ENCODE data around the gene LGALS12.
"Not testable (repeated sequence)": the region's sequence is repeated elsewhere in the genome, so short reads cannot be mapped to it uniquely, and the experiment has no call there.

LGALS12 gene

DNA sequence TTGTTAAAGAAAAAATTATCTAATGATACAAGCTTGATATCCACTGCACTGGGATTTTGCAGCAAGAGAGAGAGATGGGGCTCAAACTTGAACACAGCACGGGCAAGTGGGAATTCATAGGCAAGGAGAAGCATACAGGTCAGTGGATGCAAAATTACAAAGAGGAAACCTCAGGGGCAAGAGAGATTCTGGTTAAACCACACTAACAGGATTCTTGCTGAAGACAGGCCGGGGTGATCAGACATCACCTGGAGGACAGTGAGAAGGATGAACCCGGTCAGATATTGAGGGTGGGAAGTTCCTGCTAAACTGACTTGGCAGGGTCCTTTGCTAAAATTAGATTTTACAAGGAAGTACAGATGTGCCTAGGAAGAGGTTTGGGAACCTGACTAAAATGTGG, 28.2 kb downstream of the LGALS12 start:
- DNase-seq (ENCODE audit: low spot score) = no peak

DNA sequence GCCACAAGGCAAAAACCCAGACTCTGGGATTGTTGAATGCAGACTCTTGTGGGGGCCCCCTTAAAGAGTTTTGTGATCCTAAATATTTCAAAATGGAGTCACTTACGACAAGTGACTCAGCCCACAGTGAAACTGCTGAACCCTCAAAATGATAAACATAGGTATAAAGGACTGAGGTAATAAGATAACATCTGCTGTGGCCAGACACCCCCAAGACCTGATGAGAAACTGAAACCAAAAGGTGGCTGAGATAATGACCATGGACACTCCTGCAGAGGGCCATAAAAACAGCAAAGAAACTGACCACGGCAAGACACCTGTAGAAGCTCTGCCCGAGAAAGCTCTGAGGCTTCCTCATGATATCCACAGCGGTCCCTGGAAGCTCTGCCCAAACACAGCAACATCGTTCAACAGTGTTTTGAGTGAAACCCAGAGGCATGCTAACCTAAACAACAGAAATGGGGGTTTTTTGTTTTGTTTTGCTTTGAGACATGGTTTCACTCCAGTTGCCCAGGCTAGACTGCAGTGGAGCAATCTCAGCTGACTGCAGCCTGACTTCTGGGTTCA, 29.1 kb downstream of the LGALS12 start:
- no peak for DNase-seq (ENCODE audit: low spot score)

DNA sequence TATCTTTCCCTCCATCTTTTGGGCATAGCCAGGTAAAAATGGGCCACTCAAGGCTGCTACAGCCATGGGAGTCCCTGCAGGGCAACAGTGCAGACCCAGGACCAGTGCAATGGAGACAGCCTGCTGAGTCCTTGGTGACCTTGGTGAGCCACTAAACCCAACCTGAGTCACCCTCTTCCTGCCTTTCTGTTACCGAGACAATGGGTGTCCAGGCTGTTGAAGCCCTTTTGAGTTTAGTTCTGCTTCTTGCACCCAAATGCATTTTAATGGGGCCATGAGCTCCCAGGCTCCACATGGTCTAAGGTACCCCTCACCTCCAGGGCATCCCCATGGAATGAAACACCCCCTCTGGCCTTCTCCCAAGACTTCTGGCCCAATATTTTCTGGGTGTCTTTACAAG, 29.9 kb downstream of the LGALS12 start:
- DNase-seq (ENCODE audit: low spot score) = peak; percentile 47

DNA sequence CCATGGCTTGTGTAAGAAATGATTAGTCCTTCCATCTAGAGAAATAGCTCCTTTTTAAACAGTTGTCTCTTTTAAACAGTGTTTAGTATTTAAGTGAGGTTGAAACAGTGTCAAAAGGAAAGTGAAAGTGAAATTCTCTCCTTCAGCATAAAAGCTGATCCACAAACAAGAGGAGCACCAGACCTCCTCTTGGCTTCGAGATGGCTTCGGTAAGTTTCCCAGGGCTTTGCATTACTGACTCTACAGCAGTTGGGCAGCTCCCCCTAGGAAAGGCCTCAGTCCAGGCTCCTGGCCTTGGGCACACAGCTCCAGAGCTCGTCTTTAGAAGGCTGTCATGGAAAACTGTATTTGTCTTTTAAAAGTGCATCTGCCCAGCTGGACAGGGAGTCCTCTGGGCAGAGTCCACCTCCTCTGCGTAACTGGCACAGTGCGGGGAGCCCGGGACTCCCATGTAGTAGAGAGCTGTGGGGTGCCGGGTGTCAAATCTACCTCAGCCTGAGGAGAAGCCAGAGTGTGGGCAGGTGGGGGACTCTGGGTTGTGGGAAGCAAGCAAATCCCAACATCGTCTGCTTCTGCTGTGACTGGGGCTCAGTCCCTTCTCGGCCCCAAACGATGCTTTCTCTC, 30.9 kb downstream of the LGALS12 start, which contains the start of gene PLAAT4:
PLAAT4 (plus strand) TSS at position 140 of the 624 bp plus-strand sequence; CDS start at position 201, 61 bp downstream.
- DNase-seq (ENCODE audit: low spot score) = peak; percentile 4

DNA sequence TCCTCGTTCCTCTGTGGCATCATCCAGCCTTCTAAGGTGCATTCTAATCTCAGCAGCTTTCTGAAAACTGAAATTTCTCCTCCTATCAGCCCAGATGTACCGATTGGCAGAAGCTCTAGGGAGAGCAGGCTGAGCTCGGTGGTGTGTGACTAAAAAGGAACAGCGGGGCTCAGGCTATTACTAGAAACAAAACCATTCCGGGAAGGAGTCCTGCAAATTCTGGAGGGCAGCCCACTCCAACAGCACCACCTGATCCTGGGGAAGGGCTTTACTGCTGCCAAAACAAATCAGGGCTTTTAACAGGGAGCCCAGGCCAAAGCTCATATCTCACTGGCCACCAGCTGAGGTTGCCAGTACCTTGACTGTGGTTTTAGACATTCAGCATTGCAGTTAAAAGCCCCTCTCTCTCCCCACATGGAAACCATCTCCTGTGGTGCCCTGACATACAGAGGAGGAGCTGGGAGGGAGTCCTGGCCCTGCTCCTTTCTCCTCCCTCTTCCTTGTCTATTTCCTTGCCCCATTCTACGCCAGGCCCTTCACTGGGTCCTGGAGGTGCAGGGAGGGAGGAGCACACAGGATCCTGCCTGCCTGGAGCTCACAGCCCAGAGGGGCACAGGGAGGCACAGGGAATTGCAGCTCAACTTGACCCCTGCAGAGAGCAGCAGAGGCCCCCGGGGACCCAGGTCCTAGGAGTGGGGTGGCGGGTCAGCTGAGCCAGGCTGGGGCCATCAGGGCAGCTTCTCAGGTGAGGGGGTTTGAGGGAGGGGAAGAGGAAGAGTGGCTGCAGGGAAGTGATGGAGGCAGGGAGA, 31.6 kb downstream of the LGALS12 start:
- no peak for DNase-seq (ENCODE audit: low spot score)

DNA sequence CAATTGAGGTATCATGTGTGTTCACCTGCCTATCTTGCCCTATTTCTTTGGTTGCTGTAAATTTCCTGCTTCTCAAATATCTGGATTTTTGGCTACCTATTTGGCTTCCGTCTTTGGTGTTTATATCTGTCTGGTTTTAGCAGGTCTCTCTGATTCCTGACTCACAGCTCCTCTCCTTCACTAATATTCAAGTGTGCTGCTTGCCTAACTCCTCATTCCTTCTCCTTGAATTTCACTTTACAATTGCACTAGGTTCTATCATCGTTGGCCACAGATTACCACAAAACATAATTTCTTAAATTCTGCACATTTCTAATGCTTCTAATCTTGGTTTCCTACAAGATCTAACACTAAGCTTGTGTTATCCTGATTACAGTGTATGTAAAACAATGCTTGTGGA, 36.6 kb downstream of the LGALS12 start:
- DNase-seq (ENCODE audit: low spot score) = not testable (repeated sequence)

DNA sequence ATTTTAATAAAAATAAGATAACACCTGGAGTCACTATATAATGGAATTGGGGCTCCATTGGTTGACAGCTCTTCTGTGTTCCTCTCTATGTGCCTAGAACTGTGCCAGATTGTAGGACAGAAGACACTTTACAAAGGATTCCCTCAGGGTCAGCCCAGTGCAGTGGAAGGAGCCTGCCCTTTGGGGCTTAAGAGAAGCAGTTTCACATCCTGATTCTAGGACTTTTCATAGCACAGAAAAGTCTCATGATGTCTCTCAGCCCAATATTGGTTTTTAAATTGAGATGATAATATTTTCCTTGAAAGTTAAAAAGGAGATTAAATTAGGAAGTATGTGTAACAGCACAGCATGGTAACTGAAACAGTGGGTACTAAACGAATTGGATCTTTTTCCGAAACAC, 37.8 kb downstream of the LGALS12 start:
- no peak for DNase-seq (ENCODE audit: low spot score)

DNA sequence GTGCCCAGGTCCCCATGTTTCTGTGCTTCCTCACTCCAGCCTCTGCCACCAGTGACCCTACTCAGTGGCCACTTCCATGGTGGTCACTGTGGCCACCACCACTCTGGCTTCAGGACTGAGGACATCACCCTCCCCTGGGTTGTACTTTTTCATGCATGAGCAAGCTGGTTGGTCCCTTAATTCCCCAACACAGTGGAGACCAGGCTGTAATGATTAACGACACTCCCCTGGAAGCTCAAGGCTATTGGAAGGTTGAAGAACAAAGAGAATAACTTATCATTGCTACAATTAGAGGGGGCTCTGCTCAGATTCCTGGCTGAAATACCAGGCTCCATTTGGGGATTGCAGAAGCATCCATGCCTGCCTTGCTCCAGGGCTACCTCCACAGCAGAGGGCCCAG, 41.2 kb downstream of the LGALS12 start:
- DNase-seq (ENCODE audit: low spot score) = no peak

DNA sequence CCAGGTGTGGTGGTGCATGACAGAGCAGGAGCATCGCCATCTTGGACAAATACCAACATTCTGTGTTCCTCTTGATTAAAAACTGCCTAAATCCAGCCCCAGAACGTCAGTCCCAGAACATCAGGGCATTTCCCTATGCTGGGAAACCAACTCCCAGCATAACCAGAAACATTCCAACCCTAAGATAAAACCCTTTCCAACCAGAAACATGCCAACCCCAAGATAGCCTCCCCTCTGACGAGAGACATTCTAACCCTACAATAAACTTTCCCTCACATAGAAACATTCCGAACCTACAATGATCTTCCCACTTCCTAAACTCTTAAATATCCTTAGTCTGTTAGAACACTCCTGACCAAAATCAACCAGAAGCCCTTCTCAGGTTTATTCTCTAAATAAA, 42.3 kb downstream of the LGALS12 start:
- DNase-seq (ENCODE audit: low spot score) = no peak

DNA sequence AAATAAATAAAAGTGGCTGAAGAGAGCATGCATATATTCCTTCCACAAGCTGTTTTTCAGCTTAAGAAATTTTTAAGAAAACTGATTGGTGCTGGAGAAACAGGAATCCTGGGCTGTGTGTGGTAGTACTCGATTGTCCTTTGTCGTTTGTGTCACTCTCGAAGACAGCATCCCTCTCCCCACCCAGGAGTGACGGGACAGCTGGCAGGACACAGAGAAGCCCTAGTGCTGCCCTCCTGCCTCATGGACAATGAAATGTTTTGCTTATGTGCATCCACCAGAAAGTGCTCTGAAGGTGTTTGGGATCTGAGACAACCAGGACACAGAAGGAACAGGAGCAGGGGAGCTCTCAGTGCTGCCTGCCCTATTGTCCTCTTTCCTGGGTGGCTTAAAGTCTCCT, 43.5 kb downstream of the LGALS12 start:
- DNase-seq (ENCODE audit: low spot score) = no peak

DNA sequence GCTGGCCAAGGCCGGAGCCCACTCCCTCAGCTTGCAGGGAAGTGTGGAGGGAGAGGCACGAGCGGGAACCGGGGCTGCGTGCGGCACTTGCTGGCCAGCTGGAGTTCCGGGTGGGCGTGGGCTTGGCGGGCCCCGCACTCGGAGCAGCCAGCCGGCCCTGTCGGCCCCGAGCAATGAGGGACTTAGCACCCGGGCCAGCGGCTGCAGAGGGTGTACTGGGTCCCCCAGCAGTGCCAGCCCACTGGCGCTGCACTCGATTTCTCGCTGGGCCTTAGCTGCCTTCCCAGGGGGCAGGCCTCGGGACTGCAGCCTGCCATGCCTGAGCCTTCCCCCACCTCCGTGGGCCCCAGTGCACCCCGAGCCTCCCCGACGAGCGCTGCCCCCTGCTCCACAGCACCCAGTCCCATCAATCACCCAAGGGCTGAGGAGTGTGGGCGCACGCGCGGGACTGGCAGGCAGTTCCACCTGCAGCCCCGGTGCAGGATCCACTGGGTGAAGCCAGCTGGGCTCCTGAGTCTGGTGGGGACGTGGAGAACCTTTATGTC, 44.3 kb downstream of the LGALS12 start:
- DNase-seq (ENCODE audit: low spot score) = not testable (repeated sequence)

DNA sequence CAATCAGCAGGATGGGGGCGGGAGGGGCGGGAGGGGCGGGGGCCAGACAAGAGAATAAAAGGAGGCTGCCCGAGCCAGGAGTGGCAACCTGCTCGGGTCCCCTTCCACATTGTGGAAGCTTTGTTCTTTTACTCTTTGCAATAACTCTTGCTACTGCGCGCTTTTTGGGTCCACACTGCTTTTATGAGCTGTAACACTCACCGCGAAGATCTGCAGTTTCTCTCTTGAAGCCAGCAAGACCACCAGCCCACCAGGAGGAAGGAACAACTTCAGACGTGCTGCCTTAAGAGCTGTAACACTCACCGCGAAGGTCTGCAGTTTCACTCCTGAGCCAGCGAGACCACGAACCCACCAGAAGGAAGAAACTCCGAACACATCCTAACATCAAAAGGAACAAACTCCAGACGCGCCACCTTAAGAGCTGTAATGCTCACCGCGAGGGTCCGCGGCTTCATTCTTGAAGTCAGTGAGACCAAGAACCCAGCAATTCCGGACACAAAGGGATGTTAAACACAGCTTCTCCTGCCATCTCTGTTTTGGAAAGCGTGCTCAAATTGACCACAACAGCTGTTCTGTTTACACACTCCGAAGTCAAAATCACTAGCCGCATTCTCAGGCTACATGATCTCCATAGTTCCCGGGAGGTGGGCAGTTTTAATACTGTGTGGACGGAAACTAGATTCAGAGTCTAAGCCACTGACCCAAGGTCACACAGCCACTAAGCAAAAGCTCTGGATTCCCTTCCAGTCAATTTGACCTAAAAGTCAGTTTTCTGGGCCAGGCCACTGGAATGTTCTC, 45.4 kb downstream of the LGALS12 start:
- no peak for DNase-seq (ENCODE audit: low spot score)

DNA sequence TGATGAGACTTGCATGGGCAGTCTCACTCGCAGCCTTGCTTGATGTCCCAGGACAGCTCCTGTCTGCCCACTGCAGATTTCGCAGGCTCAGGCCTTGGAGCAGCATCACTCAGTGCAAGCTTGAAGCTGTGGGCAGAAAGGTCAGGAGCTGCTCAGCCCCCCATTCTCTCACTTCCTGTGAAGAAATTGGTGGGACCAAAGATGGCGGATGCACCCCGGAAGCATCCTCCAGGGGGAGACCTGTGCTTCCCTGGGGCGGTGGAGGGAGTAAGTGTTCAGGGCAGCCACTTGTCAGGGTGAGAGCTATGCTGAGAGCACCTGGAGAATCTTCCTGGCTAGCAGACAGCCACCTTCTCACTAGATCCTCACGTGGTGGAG, 46.0 kb downstream of the LGALS12 start:
- DNase-seq (ENCODE audit: low spot score) = no peak

DNA sequence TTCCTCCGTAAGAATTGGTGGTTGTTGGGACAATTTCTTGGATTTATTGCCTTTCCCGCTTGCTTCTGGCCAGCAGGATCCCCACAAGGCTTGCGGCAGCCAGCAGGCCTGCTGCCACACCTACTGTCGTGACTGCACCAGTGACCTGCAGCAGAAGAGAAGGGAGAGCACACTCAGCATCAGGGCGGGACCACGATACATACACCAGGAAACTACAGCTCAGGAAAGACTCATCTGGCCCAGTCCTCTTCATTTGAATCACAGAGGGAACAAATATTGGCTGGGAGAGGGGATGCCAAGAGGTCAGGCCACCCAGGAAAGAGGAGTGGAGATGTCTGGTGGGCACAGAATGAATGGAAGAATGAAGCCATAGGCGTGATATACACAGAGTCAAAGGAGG, 47.0 kb downstream of the LGALS12 start:
- DNase-seq (ENCODE audit: low spot score) = no peak

DNA sequence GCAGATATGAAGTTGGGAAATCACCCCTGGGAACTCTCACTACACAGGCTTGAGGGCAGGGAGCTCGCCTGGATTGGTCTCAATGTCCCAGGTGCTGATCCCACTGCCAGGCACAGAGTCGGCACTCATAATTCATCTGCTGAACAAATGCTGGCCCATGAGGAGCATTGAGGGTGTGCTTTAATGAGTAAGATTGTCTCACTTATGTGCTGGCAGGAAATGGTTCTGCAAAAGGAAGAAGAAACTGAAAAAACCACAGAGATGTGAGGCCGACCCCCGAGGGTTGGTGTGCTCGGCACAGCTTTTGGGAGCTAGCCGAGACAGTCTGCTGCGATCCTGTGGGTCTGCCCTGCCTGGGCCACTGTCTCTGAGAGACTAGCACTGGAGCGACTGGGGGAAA, 47.9 kb downstream of the LGALS12 start:
- DNase-seq (ENCODE audit: low spot score) = no peak

DNA sequence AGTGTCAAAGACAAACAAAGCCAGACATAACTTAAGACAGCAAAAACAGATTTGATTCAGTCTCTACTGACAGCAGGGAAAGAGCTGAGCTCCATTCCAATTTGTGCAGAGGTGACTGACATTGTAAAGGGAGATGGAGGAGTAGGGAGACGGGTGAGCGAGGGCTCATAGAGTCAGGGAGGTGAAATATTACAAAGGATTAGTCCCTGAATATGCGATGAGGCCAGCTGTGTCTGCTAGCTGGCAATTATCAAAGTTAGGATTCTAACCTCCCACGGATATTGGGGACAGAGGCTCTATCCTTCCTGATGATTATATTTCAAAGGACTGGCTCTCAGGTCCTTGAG, 49.0 kb downstream of the LGALS12 start:
- no peak for DNase-seq (ENCODE audit: low spot score)

DNA sequence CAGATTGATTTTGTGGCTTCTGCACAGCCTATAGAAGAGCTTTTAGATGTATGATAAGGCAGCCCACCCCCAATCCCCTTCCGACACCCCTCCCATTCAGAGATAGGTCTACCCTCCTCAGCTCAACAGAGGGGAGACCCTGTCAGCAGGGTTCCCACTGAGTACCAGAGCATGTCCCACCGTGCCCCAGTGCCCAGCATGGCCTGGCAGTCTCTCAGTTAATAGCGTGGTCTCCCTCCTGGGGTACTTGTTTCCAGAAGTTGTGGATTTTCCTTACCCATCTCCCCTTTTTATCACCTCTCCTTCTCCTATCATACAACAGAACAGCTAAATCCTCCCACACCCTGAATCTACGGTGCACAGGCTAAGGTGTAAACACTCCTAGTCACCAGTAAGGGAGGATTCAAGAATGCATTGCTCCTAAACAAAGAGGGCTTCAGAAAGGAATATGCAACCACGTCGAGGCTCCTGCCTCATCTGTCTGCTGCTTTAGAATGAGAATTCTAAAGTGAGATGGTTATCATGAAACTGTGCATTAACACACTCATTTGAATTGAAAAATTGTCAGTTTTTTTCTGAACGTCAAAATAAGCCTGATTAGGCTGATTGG, 50.6 kb downstream of the LGALS12 start:
- DNase-seq (ENCODE audit: low spot score) = no peak

DNA sequence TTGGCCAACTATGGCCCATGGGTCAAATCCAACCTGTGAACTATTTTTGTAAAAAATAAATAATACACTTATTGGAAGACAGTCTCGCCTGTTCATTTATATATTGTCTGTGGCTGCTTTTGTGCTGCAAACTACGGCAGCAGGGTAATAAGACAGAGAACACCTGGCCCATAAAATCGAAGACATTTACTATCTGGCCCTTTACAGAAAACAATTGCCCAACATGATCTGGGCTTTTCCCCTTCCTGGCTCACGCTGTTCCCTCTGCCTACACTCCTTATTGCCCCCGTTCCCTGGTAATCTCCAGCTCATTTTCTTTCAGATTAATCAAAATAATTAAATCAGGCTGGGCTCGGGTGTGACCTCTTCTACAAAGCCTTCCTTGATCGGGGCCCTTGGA, 51.7 kb downstream of the LGALS12 start:
- DNase-seq (ENCODE audit: low spot score) = no peak

DNA sequence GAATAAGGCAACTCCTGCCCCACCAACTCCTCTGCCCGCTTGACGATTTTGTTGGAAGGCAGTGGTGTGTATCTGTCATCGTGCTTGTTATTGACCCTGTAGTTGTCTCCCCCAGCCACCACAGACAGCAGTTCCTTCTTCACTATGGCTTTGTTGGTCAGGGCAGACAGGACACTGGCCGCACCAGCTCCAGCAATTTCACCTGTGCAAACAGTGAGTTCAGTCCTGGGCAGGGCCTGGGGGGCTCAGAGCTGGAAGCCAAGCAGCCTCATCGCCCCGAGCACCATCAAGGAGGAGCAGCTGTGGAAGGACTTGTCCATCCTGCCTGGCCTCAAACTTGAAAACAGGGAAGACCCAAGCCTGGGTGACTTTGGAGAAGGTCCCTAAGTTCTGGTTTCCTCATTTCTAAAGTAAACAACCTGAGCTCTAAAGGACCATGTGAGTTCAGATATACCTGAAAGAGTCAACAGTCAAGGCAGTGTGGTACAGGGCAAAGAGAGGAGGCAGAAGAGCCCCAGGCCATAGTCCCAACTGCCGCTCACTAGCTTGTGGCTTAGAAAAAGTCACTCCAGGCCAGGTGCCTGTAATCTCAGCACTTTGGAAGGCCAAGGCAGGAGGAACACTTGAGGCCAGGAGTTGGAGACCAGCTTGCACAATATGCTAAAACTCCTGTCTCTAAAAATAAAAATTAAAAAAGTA, 52.7 kb downstream of the LGALS12 start:
- DNase-seq (ENCODE audit: low spot score) = no peak

DNA sequence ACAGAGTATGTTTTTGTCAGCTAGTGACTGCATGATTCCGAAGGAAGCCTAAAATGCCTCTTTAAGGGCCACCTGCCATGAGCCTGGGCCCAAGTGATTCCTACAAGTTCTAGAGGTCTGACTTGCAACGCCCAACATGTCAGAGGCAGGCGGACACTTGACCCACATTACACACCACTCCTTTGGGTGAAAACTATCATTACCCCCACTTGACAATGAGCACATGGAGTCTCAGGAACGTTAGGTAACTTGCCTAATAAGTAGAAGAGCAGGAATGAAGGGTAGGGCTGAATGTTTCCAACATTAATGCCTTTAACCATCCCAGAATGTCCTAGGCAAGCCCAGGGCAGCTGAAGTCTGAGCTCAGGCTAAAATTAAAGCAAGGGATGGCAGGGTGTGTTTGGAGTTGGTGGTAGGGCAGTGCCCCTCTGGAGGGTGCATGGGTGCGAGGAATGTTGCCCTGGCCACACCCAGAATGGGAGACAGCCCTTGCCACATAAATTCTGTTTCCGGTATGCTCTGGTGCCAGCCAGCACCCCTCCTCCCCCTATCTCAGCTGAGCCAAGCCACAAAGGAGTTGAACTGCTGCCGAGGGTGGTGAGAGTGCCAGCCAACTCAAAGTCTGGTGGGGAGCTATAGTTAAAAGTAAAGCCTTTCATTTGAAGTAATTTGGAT, 54.8 kb downstream of the LGALS12 start:
- no peak for DNase-seq (ENCODE audit: low spot score)

Data from kidney capillary endothelial cell (primary cell).